ENCODE results near the gene DNAI4.
A peak's percentile ranks its signal among the peaks of the same experiment; 100 is the strongest.
"Not testable (repeated sequence)": the region's sequence is repeated elsewhere in the genome, so short reads cannot be mapped to it uniquely, and the experiment has no call there.

Gene DNAI4

DNA sequence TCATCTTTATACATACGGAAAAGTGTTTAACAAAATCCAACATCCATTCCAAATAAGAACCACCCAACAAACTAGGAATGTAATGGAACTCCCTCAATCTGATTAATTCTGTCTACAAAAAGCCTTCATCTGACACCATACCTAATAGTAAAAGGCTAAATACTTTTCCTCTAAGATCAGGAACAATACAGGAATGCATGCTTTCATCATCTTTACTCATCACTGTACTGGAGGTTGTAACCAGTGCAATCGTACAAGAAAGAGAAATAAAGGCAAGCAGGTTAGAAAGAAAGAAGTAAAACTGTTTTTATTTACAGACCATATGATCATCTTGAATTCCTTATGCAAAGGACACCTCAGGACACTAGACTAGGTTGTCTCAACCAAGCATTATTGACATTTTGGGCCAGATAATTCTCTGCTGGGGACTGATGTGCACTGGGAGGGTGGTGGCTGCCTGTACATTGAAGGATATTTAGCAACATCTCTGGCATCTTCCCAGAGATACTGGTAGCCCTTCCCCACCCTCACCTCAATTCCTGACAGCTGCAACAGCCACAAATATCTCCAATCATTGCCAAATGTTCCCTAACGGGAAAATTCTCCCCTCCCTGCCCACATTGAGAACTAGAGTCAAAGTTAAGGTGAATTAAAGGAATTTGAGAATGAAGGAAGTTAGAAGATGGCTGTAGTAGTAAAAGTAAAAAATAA lies 93.0 kb downstream of the DNAI4 start:
- no peak for DNase-seq

GRCh38 chr1:66824771-66825170 lies 99.9 kb downstream of the DNAI4 start:
- no peak for DNase-seq

DNA sequence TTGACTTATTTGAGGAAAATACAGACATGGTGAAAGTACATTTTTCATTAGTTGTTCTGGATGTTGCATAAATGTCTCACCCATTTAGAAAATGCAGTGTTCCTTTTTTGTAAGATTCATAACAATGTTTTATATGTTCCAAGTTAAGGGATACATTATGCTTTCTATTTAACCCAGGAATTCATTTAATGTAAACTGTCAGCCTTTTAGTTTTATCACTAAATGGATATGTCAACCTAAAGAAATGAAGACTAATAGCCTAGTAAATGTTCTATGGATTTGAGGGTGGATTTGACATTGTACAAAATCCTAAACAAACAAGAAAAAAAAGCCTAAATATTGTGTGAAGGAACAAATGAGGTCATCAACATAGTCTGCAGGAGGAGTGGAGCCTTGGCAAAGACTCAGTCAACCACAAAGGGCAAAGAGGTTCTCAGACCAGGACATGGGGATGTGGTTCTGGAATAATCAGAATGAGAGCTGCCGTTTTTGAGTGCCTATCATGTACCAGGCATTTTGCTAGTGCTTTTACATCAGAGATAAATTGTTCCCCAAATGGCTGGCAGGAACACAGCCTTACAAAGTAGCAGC lies 114.8 kb downstream of the DNAI4 start:
- DNase-seq, result no peak

DNA sequence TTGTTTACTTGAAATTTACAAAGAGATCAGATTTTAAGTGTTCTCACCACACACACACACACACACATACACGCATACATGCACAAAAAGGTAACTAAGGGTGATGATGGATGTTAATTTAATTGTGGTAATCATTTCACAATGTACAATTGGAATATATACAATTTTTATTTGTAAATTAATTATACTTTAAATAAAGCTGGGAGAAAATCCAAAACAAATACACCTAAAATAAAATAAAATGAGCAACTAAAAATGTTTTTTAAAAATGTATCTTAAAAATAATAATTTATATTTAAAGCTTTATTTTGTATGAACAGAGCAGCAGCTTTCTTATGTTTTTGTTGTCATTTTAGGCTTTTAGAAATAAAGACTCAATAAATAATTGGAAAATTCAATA lies 115.4 kb downstream of the DNAI4 start:
- no peak for DNase-seq

- not testable (repeated sequence) for DNase-seq
Observed at GRCh38 chr1:66795839-66796238, 128.8 kb downstream of the DNAI4 start.

- peak; percentile 17 for DNase-seq
Observed at GRCh38 chr1:66791621-66792610, 132.7 kb downstream of the DNAI4 start.

DNA sequence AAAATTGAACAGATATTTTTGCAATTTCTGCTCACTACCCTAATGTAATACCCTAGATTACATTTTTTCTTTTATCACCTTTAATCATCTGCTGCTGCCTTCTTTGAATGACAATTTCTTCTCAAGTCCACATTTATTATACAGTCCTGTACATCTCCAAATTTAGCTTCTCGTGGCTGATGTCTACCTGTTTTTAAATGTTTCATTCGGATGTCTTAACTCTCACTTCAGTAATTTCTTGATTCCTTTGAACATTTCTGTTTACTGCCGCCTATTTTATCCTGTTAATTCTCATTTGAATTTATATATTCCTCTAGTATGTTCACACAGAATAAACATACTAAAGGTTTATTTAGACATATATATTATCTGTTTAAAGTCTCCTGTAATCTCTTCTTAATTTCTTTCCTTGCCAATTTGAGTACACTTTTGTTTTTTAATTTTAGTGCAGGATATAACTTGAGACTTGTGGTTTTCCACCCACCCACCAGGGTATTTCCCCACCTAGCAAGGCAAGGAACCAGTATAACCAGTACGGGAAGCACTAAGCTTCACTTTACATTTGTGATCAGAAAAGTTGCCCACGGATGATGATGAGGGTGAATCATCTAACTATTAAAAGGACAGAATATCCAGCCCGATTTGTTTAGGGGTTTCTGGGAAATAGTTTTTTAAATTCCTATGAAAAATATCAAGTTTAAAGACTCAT lies 136.3 kb downstream of the DNAI4 start:
- no peak for DNase-seq

- no peak for DNase-seq
Observed at GRCh38 chr1:66787641-66788040, 137.0 kb downstream of the DNAI4 start.

DNA sequence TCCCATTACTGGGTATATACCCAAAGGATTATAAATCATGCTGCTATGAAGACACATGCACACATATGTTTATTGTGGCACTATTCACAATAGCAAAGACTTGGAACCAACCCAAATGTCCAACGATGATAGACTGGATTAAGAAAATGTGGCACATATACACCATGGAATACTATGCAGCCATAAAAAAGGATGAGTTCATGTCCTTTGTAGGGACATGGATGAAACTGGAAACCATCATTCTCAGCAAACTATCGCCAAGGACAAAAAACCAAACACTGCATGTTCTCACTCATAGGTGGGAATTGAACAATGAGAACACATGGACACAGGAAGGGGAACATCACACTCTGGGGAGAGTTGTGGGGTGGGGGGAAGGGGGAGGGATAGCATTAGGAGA lies 138.9 kb downstream of the DNAI4 start:
- DNase-seq, result not testable (repeated sequence)

DNA sequence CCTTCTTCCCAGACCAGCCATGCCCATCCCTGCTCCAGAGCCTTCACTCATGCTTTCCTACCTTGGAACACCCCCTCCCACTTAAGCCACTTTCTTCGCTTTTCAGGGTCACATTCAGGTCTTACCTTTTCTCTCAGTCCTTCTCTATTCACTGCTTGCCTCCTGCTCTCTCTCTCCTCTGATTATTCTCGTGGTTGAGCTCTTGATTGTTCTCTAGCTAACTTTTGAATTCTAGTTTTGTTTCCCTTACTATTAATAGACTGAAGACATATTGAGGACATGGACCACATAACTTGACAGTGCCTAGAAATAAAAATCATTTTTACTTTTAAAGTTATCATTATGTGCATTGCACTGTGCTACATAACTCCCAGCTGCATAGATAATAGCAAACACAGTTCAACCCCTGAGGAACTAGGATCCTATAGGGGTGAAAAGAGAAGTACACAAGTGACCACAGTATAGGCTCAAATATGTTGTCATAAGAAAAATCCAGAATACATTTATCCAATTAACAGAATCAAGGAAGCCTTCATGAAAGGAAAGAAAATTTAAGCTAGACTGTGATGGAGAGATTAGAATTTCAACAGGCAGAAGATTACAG lies 145.1 kb downstream of the DNAI4 start:
- peak; percentile 26 for DNase-seq

- no peak for DNase-seq
Observed at GRCh38 chr1:66778969-66779368, 145.7 kb downstream of the DNAI4 start.

- no peak for DNase-seq
Observed at GRCh38 chr1:66778266-66778665, 146.4 kb downstream of the DNAI4 start.

- peak; percentile 24 for DNase-seq
Observed at GRCh38 chr1:66777831-66778230, 146.8 kb downstream of the DNAI4 start.

DNA sequence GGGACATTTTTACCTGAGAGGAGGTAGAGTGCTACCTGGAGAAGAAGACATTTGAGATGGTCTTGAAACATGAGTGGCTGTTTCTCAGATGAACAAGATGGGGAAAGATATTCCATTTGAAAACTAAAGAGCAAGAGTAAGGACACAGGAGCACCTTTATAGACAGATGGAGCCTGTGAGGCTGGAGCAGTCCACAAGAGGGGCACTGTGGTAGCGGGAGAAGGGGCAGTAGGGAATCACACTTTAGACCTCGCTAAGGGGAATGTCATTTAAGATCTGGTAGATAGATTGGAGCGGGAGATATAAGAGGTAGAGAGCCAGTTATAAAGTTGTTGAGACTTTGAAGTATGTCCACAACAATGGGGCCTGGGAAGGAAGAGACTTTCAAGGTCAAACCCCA lies 149.0 kb downstream of the DNAI4 start:
- DNase-seq, result no peak

GRCh38 chr1:66774438-66774837 lies 150.2 kb downstream of the DNAI4 start:
- no peak for DNase-seq

DNA sequence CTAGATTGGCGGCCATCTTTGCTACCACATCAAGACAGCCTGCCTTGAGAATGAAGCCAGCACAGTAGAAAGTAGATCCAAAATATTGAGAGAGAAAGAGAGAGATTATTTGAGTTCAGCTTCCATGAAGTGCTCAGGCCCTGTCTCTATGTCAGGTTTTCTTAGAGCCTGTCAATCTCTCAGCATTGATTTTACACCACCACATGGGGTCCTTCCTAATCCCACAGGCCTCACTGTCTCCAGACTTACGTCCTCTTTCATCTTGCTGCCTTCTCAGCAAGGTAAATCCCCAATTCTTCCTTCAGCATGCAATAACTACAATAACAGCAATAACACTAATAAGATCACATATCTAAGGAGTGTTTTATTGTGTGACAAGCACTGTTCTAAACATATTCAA lies 151.4 kb downstream of the DNAI4 start:
- DNase-seq, result no peak

DNA sequence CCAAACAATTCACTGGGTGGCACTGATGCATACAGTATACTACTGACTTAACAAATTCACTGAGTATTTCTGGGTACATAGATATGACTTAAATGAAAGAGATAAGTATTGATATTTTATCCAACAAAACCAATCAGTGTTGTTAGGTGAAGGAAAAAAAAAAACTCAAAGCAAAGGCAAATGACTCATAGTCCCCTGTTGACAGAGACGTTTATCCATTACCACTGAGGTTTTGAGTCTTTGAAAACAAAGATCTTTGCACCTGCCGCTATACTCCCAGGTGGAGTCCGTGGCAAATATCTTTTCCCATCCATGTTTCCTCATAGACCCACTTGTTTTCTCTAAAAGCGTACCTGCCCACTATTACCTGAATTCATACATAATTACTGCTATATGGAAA lies 154.0 kb downstream of the DNAI4 start:
- no peak for DNase-seq

- DNase-seq, result no peak
Observed at GRCh38 chr1:66770240-66770639, 154.4 kb downstream of the DNAI4 start.

DNA sequence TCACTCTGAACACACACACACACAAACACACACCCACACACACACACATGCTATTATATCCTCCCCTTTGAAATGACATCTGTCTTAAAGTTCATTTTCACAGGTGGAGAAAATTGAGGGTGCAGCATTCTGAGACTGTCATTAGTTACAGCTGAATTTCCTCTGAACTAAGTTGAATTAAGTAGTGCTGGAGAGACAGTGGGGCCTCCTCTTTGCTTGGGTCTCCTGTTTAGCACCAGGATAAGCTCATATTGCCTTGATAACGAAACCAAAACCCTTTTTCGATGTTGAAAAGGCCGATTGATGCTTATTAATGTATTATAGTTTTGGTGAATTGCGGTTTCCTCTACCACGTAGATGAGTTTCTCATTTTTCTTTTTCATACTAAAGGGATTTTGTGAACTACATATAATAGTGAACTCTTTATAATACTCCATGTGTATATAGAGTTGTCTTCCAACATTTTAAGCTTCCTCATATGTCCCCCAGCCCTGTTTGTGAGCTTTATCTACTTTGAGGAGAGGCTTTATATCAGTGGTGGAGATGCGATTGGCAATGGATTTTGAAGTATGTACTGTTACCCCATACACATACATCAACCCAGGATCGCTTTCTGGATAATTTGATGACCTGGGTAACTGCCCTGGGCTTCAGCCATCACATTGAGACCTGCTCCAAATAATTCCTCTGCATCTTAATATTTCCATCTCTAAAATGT lies 155.0 kb downstream of the DNAI4 start:
- DNase-seq, result no peak

DNA sequence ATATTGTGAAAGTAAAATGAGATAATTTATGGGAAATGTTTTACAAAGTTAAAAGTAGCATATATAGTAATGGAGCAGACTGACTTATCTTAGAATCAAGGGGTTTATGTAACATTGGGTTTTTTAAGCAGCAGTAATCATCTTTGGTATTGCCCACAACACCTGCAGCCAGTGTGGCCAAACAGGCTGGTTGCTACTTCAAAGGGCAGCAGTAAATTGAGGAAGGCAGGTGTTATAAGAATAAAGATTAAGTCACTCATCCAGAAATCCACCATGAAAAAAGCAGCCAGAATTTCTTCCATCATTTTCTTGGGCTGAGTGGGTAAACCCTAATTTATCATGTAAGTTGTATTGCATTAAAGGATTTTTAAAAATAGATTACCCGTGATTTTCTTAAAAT lies 155.7 kb downstream of the DNAI4 start:
- DNase-seq, result no peak

DNA sequence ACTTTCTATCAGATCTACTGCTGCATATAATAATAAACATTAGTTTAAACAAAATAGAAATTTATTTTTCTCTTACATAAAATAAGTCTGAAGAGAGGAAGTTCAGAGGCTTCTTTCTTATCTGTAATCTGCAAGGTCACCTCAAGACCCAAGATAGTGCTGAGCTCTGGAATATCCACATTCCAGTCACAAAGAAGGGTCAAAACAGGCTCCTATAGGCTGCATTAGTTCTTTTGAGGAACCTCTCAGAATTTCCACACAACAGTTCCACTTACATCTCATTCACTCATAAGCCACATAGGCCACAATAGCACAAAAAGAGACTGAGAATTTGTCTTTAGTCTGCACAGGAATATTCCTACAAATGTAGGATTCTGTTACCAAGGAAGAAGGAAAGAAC lies 157.0 kb downstream of the DNAI4 start:
- peak; percentile 32 for DNase-seq

All from MV-4-11 (cell line).